A549 (cell line): ENCODE data around the gene ROBO1. TPM values are rescaled to one million over a fixed set of nuclear protein-coding genes. Genes with fewer than 3 reads are reported as not detected.
"Not testable (repeated sequence)": the region's sequence is repeated elsewhere in the genome, so short reads cannot be mapped to it uniquely, and the experiment has no call there.

Experiments
- ATAC-seq, 2 experiments: fragments of 200-7000 bp in 1 of 2; fragments of >200 bp in 1 of 2; cut with Nextera tagmentation in 1 of 2; cut with Tn5 transposase in 1 of 2; 3 replicates each; pipeline versions ENCODE4 v1.8.0 to v1.9.1; 2018 to 2020; ENCODE audit warnings: mild to moderate bottlenecking in 1 of 2, moderate library complexity in 1 of 2
- CTCF ChIA-PET: fragments of 300-600 bp; sonication (Branson Sonifier 250); formaldehyde crosslinking; extraction: SDS; loops from one replicate; lab custom pipeline; 2021; ENCODE audit warnings: antibody characterized with exemption, inconsistent platforms; lab: Yijun Ruan, JAX
- POLR2A ChIA-PET: fragments of 350-600 bp; formaldehyde crosslinking; extraction: SDS; loops from one replicate; lab custom pipeline; 2021; ENCODE audit warnings: antibody characterized with exemption, inconsistent platforms; lab: Yijun Ruan, JAX
- DNase-seq, 2 experiments: peaks; one replicate each; pipeline versions ENCODE4 v3.0.0 to v3.0.0-alpha.2; 2011 to 2016; ENCODE audit warnings: low read depth in 1 of 2, low spot score in 1 of 2
- FAIRE-seq: peaks from 2 replicates; lab custom pipeline; 2011; peaks lifted over from hg19 to GRCh38; lab: Jason Lieb, UNC
- H3K27ac ChIP-seq, 2 experiments: fragments of >200 bp; sonication (Bioruptor Twin); formaldehyde crosslinking; 3 replicates each; pipeline ENCODE4 v1.5.1; 2016 to 2017
- H3K4me1 ChIP-seq: fragments of >200 bp; sonication (Bioruptor Twin); formaldehyde crosslinking; 3 replicates; pipeline ENCODE4 v1.6.1; 2016
- H3K4me2 ChIP-seq: fragments of >200 bp; sonication (Bioruptor Twin); formaldehyde crosslinking; 3 replicates; pipeline ENCODE4 v1.6.1; 2016
- H3K4me3 ChIP-seq: fragments of >200 bp; sonication (Bioruptor Twin); formaldehyde crosslinking; 3 replicates; pipeline ENCODE4 v1.5.1; 2016
- H3K9me3 ChIP-seq: fragments of >200 bp; sonication (Bioruptor Twin); formaldehyde crosslinking; 3 replicates; pipeline ENCODE4 v1.6.1; 2016
- BHLHE40 ChIP-seq: IDR thresholded peaks from 2 replicates; pipeline ENCODE4 v1.6.1; 2012; ENCODE audit warnings: low read depth, low read length, inconsistent platforms
- CHD2 ChIP-seq: fragments of 150-350 bp; IDR thresholded peaks from 2 replicates; pipeline ENCODE4 v1.6.1; 2014; ENCODE audit warnings: low read length; ENCODE audit not compliant: partially characterized antibody
- EHF ChIP-seq: fragments of 250-450 bp; sonication (Bioruptor Pico); IDR thresholded peaks from 2 replicates; pipeline ENCODE4 v1.5.0; 2020; ENCODE audit warnings: mild to moderate bottlenecking
- EHMT2 ChIP-seq: fragments of 200-600 bp; sonication (generic); IDR thresholded peaks from 2 replicates; pipeline ENCODE4 v1.6.1; 2016; ENCODE audit warnings: antibody characterized with exemption, low read depth, mild to moderate bottlenecking, moderate library complexity
- HDAC2 ChIP-seq: fragments of 200-600 bp; sonication (generic); IDR thresholded peaks from 2 replicates; pipeline ENCODE4 v1.6.1; 2016
- HOXB13 ChIP-seq: fragments of 250-450 bp; sonication (Bioruptor Pico); IDR thresholded peaks from 2 replicates; pipeline ENCODE4 v1.5.0; 2020; ENCODE audit warnings: low read depth, mild to moderate bottlenecking, moderate library complexity
- KDM1A ChIP-seq: fragments of 200-600 bp; sonication (generic); IDR thresholded peaks from 2 replicates; pipeline ENCODE4 v1.6.1; 2016; ENCODE audit warnings: low read depth, mild to moderate bottlenecking
- KDM5A ChIP-seq: fragments of 200-600 bp; sonication (generic); IDR thresholded peaks from 2 replicates; pipeline ENCODE4 v1.6.1; 2016; ENCODE audit warnings: antibody characterized with exemption, mild to moderate bottlenecking
- MAFK ChIP-seq: fragments of 450-650 bp; IDR thresholded peaks from 2 replicates; pipeline ENCODE4 v1.6.1; 2014; ENCODE audit not compliant: partially characterized antibody
- NPAS2 ChIP-seq: fragments of 250-450 bp; sonication (Bioruptor Pico); IDR thresholded peaks from 2 replicates; pipeline ENCODE4 v1.8.0; 2022; ENCODE audit warnings: mild to moderate bottlenecking, moderate library complexity, borderline replicate concordance
- NR3C1 ChIP-seq: fragments of >200 bp; sonication (Bioruptor Twin); formaldehyde crosslinking; IDR thresholded peaks from 3 replicates; pipeline ENCODE4 v1.6.1; 2017
- POLR2AphosphoS2 ChIP-seq: conservative IDR thresholded peaks from 2 replicates; pipeline ENCODE4 v1.6.1; 2012; ENCODE audit warnings: low read length, improper control_type of control experiment, inconsistent platforms
- RAD21 ChIP-seq, 2 experiments: fragments of >200 bp in 1 of 2; sonication (Bioruptor Twin) in 1 of 2; formaldehyde crosslinking in 1 of 2; IDR thresholded peaks in 1 of 2; conservative IDR thresholded peaks in 1 of 2; 2 replicates in 1 of 2; 3 replicates in 1 of 2; pipeline ENCODE4 v1.6.1; 2012 to 2018; ENCODE audit warnings: inconsistent platforms in 1 of 2
- RARB ChIP-seq: fragments of 250-450 bp; sonication (Bioruptor Pico); IDR thresholded peaks from 2 replicates; pipeline ENCODE4 v1.8.0; 2021; ENCODE audit warnings: mild to moderate bottlenecking, moderate library complexity
- RCOR1 ChIP-seq: fragments of 150-350 bp; IDR thresholded peaks from 2 replicates; pipeline ENCODE4 v1.6.1; 2014; ENCODE audit warnings: antibody characterized with exemption, low read length, low read depth
- SMC3 ChIP-seq: fragments of >200 bp; sonication (Bioruptor Twin); formaldehyde crosslinking; IDR thresholded peaks from 3 replicates; pipeline ENCODE4 v1.6.1; 2018; ENCODE audit warnings: inconsistent platforms
- TFCP2L1 ChIP-seq: fragments of 250-450 bp; sonication (Bioruptor Pico); IDR thresholded peaks from 2 replicates; pipeline ENCODE4 v1.5.0; 2021; ENCODE audit warnings: mild to moderate bottlenecking
- WGBS: methylation state at CpG from one replicate; pipeline ENCODE4 v1.1.6; 2017; ENCODE audit errors: missing lambda C conversion rate; 5-methylcytosine and 5-hydroxymethylcytosine counted together
- polyA plus RNA-seq, 4 experiments: library from polyadenylated mRNA; depleted of rRNA in 3 of 4; stranded (reverse); fragments of >200 nt; fragmentation: RNase III in 1 of 4; extraction: RNeasy Plus Mini Kit Qiagen cat#74134 plus additional on column Dnase treatment in 1 of 4; gene quantifications; 2 replicates in 3 of 4; 3 replicates in 1 of 4; pipeline ENCODE4 v1.2.3, GENCODE V29; 2011 to 2017
- TF ChIP-seq, protein P1 (sequence below): IDR thresholded peaks from 2 replicates; pipeline ENCODE4 v1.6.1; 2012
- TF ChIP-seq, protein P2 (sequence below): IDR thresholded peaks from 2 replicates; pipeline ENCODE4 v1.6.1; 2012; ENCODE audit warnings: low read depth, borderline replicate concordance
- TF ChIP-seq, protein P3 (sequence below): fragments of 250-450 bp; sonication (Bioruptor Pico); IDR thresholded peaks from 2 replicates; pipeline ENCODE4 v1.5.0; 2020; ENCODE audit warnings: low read depth, mild to moderate bottlenecking, moderate library complexity
- TF ChIP-seq, protein P4 (sequence below): fragments of >200 bp; sonication (Bioruptor Twin); formaldehyde crosslinking; IDR thresholded peaks from 2 replicates; pipeline ENCODE4 v1.6.1; 2016

Gene ROBO1
- polyA plus RNA-seq, 2 of the 4 experiments (the other 2 are of a cell fraction) = 25.3 to 35.6 TPM

DNA sequence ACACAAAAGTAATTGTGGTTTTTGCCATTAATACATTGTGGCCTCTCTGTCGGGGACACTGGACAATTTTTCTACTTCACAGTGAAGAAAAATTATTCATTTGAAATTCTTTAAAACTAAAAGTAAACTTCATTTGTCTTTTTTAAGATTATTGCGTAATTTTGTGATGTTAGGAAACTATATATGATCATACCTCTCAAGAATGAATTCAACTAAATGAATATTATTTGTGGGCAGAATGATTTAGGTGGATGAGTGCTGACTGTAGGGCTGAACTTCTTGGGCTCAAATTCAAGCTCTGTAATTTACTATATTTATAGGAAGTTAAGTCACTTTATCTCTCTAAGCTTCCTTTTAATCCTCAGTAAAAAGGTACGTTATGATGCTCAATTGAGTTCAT lies 441.2 kb downstream of the ROBO1 start (continued):
- TF ChIP-seq, protein P1, sequence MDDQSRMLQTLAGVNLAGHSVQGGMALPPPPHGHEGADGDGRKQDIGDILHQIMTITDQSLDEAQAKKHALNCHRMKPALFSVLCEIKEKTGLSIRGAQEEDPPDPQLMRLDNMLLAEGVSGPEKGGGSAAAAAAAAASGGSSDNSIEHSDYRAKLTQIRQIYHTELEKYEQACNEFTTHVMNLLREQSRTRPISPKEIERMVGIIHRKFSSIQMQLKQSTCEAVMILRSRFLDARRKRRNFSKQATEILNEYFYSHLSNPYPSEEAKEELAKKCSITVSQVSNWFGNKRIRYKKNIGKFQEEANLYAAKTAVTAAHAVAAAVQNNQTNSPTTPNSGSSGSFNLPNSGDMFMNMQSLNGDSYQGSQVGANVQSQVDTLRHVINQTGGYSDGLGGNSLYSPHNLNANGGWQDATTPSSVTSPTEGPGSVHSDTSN = no peak
- TF ChIP-seq, protein P2, sequence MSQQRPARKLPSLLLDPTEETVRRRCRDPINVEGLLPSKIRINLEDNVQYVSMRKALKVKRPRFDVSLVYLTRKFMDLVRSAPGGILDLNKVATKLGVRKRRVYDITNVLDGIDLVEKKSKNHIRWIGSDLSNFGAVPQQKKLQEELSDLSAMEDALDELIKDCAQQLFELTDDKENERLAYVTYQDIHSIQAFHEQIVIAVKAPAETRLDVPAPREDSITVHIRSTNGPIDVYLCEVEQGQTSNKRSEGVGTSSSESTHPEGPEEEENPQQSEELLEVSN = no peak
- TF ChIP-seq EHF (CRISPR knock-in tag) (no peak), HOXB13 (CRISPR knock-in tag) (no peak), KDM1A (no peak), NPAS2 (no peak), SMC3 (no peak)

DNA sequence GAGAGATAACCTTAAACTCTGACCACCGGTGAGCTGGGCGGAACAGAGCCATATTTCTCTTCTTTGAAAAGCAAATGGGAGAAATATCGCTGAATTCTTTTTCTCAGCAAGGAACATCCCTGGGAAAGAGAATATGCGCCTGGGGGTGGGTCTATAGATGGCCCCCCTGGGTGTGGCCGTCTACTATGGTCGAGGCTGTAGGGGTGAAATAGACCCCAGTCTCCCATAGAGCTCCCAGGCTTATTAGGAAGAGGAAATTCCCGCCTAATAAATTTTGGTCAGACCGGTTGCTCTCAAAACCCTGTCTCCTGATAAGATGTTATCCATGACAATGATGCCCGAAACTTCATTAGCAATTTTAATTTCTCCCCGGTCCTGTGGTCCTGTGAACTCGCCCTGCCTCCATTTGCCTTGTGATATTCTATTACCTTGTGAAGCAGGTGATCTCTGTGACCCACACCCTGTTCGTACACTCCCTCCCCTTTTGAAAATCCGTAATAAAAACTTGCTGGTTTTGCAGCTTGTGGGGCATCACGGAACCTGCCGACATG lies 441.9 kb downstream of the ROBO1 start:
- DNase-seq, CTCF ChIA-PET, POLR2A ChIA-PET, H3K9me3 ChIP-seq, H3K4me2 ChIP-seq, H3K4me1 ChIP-seq, FAIRE-seq, H3K4me3 ChIP-seq, ATAC-seq, H3K27ac ChIP-seq: not testable (repeated sequence)
- WGBS = 29% methylated on average over 15 of the region's 15 CpGs

DNA sequence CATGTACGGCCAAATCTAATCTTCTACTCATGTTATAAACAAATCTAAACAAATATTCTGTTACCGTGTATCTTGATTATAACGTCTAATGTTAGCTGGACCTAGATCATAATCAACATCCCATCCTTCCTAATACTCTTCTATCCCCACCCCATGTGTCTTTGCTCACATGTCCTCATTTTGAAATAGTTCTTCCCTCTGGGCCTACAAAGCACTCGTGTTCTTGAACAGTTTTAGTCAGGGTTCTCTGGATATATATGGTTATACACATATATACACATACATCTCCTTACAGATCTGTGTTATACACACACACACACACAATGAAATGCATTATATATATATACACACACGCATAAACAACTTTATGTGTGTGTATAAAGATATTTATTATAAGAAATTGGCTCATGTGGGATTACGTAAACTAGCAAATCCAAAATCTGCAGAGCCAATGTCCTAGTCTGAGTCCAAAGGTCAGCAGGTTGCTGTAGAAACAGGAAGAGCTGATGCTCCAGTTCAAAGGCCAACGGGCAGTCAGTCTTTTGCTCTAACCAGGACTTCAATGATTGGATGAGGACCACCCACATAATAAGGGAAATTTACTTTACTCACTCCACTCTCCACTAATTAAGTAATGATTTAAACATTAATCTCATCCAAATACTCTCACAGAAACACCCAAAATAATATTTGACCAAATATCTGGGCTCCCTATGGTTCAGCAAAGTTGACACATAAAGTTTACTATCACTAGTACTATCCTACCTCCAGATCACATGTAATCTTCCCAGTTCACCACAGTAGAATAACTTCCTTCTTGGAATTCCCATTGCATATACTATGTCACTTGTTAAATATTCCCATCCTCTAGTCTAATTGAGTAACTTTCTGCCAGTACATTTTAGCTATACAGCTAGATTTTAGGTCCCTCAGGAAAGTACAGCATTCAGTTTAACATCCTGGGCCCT lies 450.0 kb downstream of the ROBO1 start:
- no peak for TF ChIP-seq POLR2AphosphoS2
- TF ChIP-seq KDM1A = no peak
- TF ChIP-seq SMC3 = no peak
- TF ChIP-seq CHD2 = no peak
- TF ChIP-seq, protein P3, sequence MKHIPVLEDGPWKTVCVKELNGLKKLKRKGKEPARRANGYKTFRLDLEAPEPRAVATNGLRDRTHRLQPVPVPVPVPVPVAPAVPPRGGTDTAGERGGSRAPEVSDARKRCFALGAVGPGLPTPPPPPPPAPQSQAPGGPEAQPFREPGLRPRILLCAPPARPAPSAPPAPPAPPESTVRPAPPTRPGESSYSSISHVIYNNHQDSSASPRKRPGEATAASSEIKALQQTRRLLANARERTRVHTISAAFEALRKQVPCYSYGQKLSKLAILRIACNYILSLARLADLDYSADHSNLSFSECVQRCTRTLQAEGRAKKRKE (CRISPR knock-in tag) = no peak
- no peak for TF ChIP-seq TFCP2L1 (CRISPR knock-in tag)
- no peak for TF ChIP-seq MAFK
- no peak for TF ChIP-seq BHLHE40
- no peak for TF ChIP-seq RCOR1
- TF ChIP-seq EHMT2 = no peak
- TF ChIP-seq RAD21 (conservative IDR thresholded peaks at IDR 0.05 in 1 of 2, IDR thresholded peaks at IDR 0.05 in 1 of 2) = no peak
- TF ChIP-seq RARB = no peak
- TF ChIP-seq, protein P4, sequence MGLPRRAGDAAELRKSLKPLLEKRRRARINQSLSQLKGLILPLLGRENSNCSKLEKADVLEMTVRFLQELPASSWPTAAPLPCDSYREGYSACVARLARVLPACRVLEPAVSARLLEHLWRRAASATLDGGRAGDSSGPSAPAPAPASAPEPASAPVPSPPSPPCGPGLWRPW = no peak
- no peak for TF ChIP-seq KDM5A
- no peak for TF ChIP-seq HDAC2
- TF ChIP-seq NR3C1 = no peak
- FAIRE-seq (no peak), ATAC-seq (no peak), DNase-seq (no peak)
- Histone ChIP-seq H3K27ac (no peak overlapping the region), H3K4me3 (no peak overlapping the region), H3K4me2 (no peak overlapping the region), H3K9me3 (no peaks in the 10 kb centered on the region), H3K4me1 (no peaks in the 10 kb centered on the region)
- ChIA-PET POLR2A (no interaction called here), CTCF (no interaction called here)
- 35% methylated on average over 7 of the region's 7 CpGs for WGBS
